H1 (cell line): ENCODE results near the gene ZYX. TPM values are rescaled to one million over a fixed set of nuclear protein-coding genes. Genes with fewer than 3 reads are reported as not detected.

Experiments used
- CTCF ChIA-PET: fragments of 300-600 bp; sonication (Branson Sonifier 250); formaldehyde crosslinking; loops from one replicate; lab custom pipeline; 2021; ENCODE audit not compliant: partially characterized antibody; lab: Charles Lee
- POLR2A ChIA-PET: fragments of 300-600 bp; sonication (Branson Sonifier 250); formaldehyde crosslinking; loops from one replicate; lab custom pipeline; 2021; ENCODE audit warnings: inconsistent platforms; ENCODE audit not compliant: partially characterized antibody; lab: Charles Lee
- DNase-seq, 2 experiments: peaks; one replicate each; pipeline versions ENCODE4 v3.0.0 to v3.0.0-alpha.2; 2010 to 2022; ENCODE audit warnings: low spot score in 2 of 2, low read depth in 1 of 2, mixed read lengths in 1 of 2
- FAIRE-seq: peaks from 2 replicates; lab custom pipeline; 2011; peaks lifted over from hg19 to GRCh38; lab: Jason Lieb, UNC
- H2AFZ ChIP-seq: 2 replicates; pipeline ENCODE4 v1.8.1; 2012; ENCODE audit warnings: low read length, inconsistent platforms
- H2AK5ac ChIP-seq: 2 replicates; pipeline ENCODE4 v1.6.1; 2013; ENCODE audit warnings: low read depth, low read length
- H2BK120ac ChIP-seq: replicated peaks from 2 replicates; pipeline ENCODE3; 2013; ENCODE audit warnings: low read depth, low read length, inconsistent platforms
- H2BK12ac ChIP-seq: 2 replicates; pipeline ENCODE4 v1.6.1; 2013; ENCODE audit warnings: low read depth, low read length
- H2BK15ac ChIP-seq: 2 replicates; pipeline ENCODE4 v1.6.1; 2013; ENCODE audit warnings: low read length
- H2BK20ac ChIP-seq: 2 replicates; pipeline ENCODE4 v1.6.1; 2013; ENCODE audit warnings: low read length
- H2BK5ac ChIP-seq: 2 replicates; pipeline ENCODE4 v1.6.1; 2013; ENCODE audit warnings: low read depth, low read length
- H3K14ac ChIP-seq: 2 replicates; pipeline ENCODE4 v1.6.1; 2013; ENCODE audit warnings: inconsistent platforms; ENCODE audit not compliant: insufficient read length
- H3K18ac ChIP-seq: 2 replicates; pipeline ENCODE4 v1.6.1; 2013; ENCODE audit warnings: low read length; ENCODE audit errors: extremely low read depth
- H3K23ac ChIP-seq: 2 replicates; pipeline ENCODE4 v1.6.1; 2013; ENCODE audit warnings: inconsistent platforms; ENCODE audit not compliant: insufficient read length
- H3K23me2 ChIP-seq: 2 replicates; pipeline ENCODE4 v1.6.1; 2013; ENCODE audit warnings: low read depth, low read length
- H3K27ac ChIP-seq: 2 replicates; pipeline ENCODE4 v1.6.1; 2011; ENCODE audit warnings: low read depth, low read length, inconsistent platforms
- H3K27me3 ChIP-seq, 4 experiments: replicated peaks in 1 of 4; 1 replicate in 1 of 4; 2 replicates in 3 of 4; pipeline versions ENCODE4 v1.6.1 to v1.8.1; 2011 to 2013; ENCODE audit warnings: low read length in 3 of 4, mild to moderate bottlenecking in 3 of 4, inconsistent platforms in 2 of 4, mixed read lengths in 2 of 4, moderate library complexity in 1 of 4; ENCODE audit not compliant: control insufficient read depth in 3 of 4, insufficient read depth in 3 of 4; ENCODE audit errors: extremely low read depth in 1 of 4
- H3K36me3 ChIP-seq, 4 experiments: 2 replicates each; pipeline versions ENCODE4 v1.6.1 to v1.8.1; 2011 to 2013; ENCODE audit warnings: mild to moderate bottlenecking in 4 of 4, low read length in 3 of 4, moderate library complexity in 2 of 4, control low read depth in 1 of 4, inconsistent platforms in 1 of 4; ENCODE audit not compliant: insufficient read depth in 4 of 4, control insufficient read depth in 2 of 4
- H3K4ac ChIP-seq: replicated peaks from 2 replicates; pipeline ENCODE3; 2013; ENCODE audit warnings: low read length, low read depth, mixed read lengths, inconsistent platforms; ENCODE audit not compliant: insufficient read length
- H3K4me1 ChIP-seq, 4 experiments: replicated peaks in 1 of 4; 1 replicate in 1 of 4; 2 replicates in 3 of 4; pipeline versions ENCODE4 v1.6.1 to v1.8.1; 2011 to 2013; ENCODE audit warnings: low read length in 3 of 4, inconsistent platforms in 2 of 4, mixed read lengths in 1 of 4; ENCODE audit not compliant: insufficient read depth in 4 of 4, control insufficient read depth in 3 of 4
- H3K4me2 ChIP-seq, 2 experiments: 2 replicates each; pipeline versions ENCODE4 v1.6.1 to v1.8.1; 2011 to 2013; ENCODE audit warnings: low read depth in 2 of 2, low read length in 2 of 2, control low read depth in 1 of 2, inconsistent platforms in 1 of 2, mild to moderate bottlenecking in 1 of 2; ENCODE audit not compliant: insufficient read depth in 1 of 2
- H3K4me3 ChIP-seq, 4 experiments: fragments of 200-600, 300-600 bp in 1 of 4; sonication (generic), shearing (Covaris generic), sonication (Bioruptor Twin) in 1 of 4; 2 replicates each; pipeline versions ENCODE4 v1.5.1 to v1.8.1; 2011 to 2016; ENCODE audit warnings: low read length in 4 of 4, low read depth in 3 of 4, control low read depth in 2 of 4, inconsistent platforms in 2 of 4, mild to moderate bottlenecking in 2 of 4, mixed read lengths in 1 of 4, moderate library complexity in 1 of 4; ENCODE audit not compliant: insufficient read depth in 2 of 4; ENCODE audit errors: extremely low read depth in 1 of 4
- H3K56ac ChIP-seq: replicated peaks from 2 replicates; pipeline ENCODE3; 2013; ENCODE audit warnings: low read depth, mild to moderate bottlenecking, mixed read lengths, low read length, inconsistent platforms; ENCODE audit not compliant: insufficient read length
- H3K79me1 ChIP-seq: 2 replicates; pipeline ENCODE4 v1.6.1; 2013; ENCODE audit warnings: low read depth, low read length, control low read depth
- H3K79me2 ChIP-seq, 2 experiments: 2 replicates each; pipeline versions ENCODE4 v1.6.1 to v1.8.1; 2012 to 2013; ENCODE audit warnings: low read length in 2 of 2, mild to moderate bottlenecking in 2 of 2, inconsistent platforms in 1 of 2; ENCODE audit not compliant: insufficient read depth in 2 of 2, control insufficient read depth in 1 of 2
- H3K9ac ChIP-seq, 4 experiments: replicated peaks in 1 of 4; 1 replicate in 1 of 4; 2 replicates in 3 of 4; pipeline versions ENCODE4 v1.6.1 to v1.8.1; 2011 to 2013; ENCODE audit warnings: low read depth in 3 of 4, low read length in 3 of 4, control low read depth in 2 of 4, mild to moderate bottlenecking in 2 of 4, moderate library complexity in 2 of 4, inconsistent platforms in 1 of 4; ENCODE audit errors: extremely low read depth in 1 of 4
- H3K9me3 ChIP-seq, 2 experiments: 2 replicates each; pipeline versions ENCODE4 v1.6.1 to v1.8.1; 2012 to 2013; ENCODE audit warnings: mild to moderate bottlenecking in 2 of 2, moderate library complexity in 2 of 2, control low read depth in 1 of 2, inconsistent platforms in 1 of 2, low read depth in 1 of 2, low read length in 1 of 2, mixed read lengths in 1 of 2; ENCODE audit not compliant: insufficient read depth in 2 of 2
- H4K20me1 ChIP-seq, 2 experiments: replicated peaks in 1 of 2; 2 replicates each; pipeline versions ENCODE3 to v1.8.1; 2011 to 2013; ENCODE audit warnings: inconsistent platforms in 2 of 2, low read length in 2 of 2, mild to moderate bottlenecking in 1 of 2; ENCODE audit not compliant: insufficient read depth in 2 of 2, control insufficient read depth in 1 of 2
- H4K5ac ChIP-seq: 2 replicates; pipeline ENCODE4 v1.6.1; 2013; ENCODE audit warnings: low read length, low read depth, mixed read lengths, inconsistent platforms; ENCODE audit not compliant: insufficient read length
- H4K8ac ChIP-seq: 2 replicates; pipeline ENCODE4 v1.8.0; 2013; ENCODE audit warnings: mild to moderate bottlenecking, moderate library complexity, low read length, inconsistent platforms; ENCODE audit not compliant: insufficient read depth; ENCODE audit errors: extremely low read depth
- H4K91ac ChIP-seq: replicated peaks from 2 replicates; pipeline ENCODE3; 2013; ENCODE audit warnings: low read length, mixed read lengths, inconsistent platforms; ENCODE audit not compliant: insufficient read length
- CEBPB ChIP-seq: IDR thresholded peaks from 2 replicates; pipeline ENCODE4 v1.6.1; 2012; ENCODE audit warnings: low read depth, low read length
- MAX ChIP-seq: IDR thresholded peaks from 2 replicates; pipeline ENCODE4 v1.6.1; 2012; ENCODE audit warnings: inconsistent platforms
- SIX5 ChIP-seq: IDR thresholded peaks from 2 replicates; pipeline ENCODE4 v1.6.1; 2011; ENCODE audit warnings: mild to moderate bottlenecking, low read depth, low read length
- WGBS, 2 experiments: shearing (Covaris generic) in 1 of 2; methylation state at CpG; one replicate each; pipeline versions ENCODE4 v1.1.6 to v1.1.7; 2013 to 2015; ENCODE audit warnings: low lambda C conversion rate in 2 of 2, mixed read lengths in 2 of 2, inconsistent platforms in 1 of 2, low coverage in 1 of 2, missing lambda C conversion rate in 1 of 2; ENCODE audit not compliant: insufficient replicate concordance in 2 of 2, insufficient coverage in 1 of 2, insufficient read length in 1 of 2; ENCODE audit errors: extremely low coverage in 1 of 2, missing lambda C conversion rate in 1 of 2; 5-methylcytosine and 5-hydroxymethylcytosine counted together
- polyA plus RNA-seq, 7 experiments: library from polyadenylated mRNA; depleted of rRNA in 3 of 7; stranded (reverse) in 5 of 7; unstranded in 2 of 7; fragments of >200 nt in 5 of 7; fragments of 200-250 nt in 2 of 7; gene quantifications; 1 replicate in 5 of 7; 2 replicates in 1 of 7; 4 replicates in 1 of 7; pipeline versions ENCODE4 v1.2.1 to v1.2.3, GENCODE V29; 2011 to 2013; ENCODE audit warnings: missing spikeins in 2 of 7, mixed read lengths in 2 of 7
- total RNA-seq: library from RNA; stranded (reverse); fragmentation: NEBNext Ultra II Directional; extraction: Animal tissue kit (Norgen Biotek cat#: 25700); gene quantifications from 2 replicates; pipeline ENCODE4 v1.2.1, GENCODE V29; 2021

ZYX gene
- total and polyA plus RNA-seq, 2 of the 8 experiments (the other 6 are each of a cell fraction or from before 2014, with no cell fraction given), result 40.6 to 159 TPM

- H3K18ac ChIP-seq, result peak overlapping the region; percentile 74; the same call in 1 of the 2 replicates
- 0 out of 2 replicates have a peak overlapping the region, but pooled peaks have one; percentile 75 for H2BK12ac ChIP-seq
- H2AFZ ChIP-seq, result no peak overlapping the region
- no peak overlapping the region for H3K27ac ChIP-seq
- 0 out of 2 replicates have a peak overlapping the region, but pooled peaks have one; percentile 72 for H2BK5ac ChIP-seq
- H2AK5ac ChIP-seq, result peak overlapping the region; percentile 97; the same call in 1 of the 2 replicates
- WGBS, 2 experiments, result 75% methylated on average over 1 of the region's 1 CpG; no CpG with 5 or more reads in 1 of the 2 experiments
- peaks cover 1% of the 10 kb centered on the region for H3K23me2 ChIP-seq
- H3K4me1 ChIP-seq, result peaks cover 6 to 22% (median 14%) of the 10 kb centered on the region in 4 experiments; a peak in 5 of 7 replicates
- no peak overlapping the region for H3K9ac ChIP-seq
- no peak overlapping the region for H4K91ac ChIP-seq
- H3K4me2 ChIP-seq, result peak overlapping the region in 1 of 2 experiments; percentile 24; a peak in 1 of 4 replicates
- ChIA-PET CTCF (interaction anchor here (0.8 to 17.5 kb wide), 7 partner anchors 11 to 63 kb away, joined by 3 to 359 read pairs (median 7); partner anchors contain the start of gene EPHA1), POLR2A (interaction anchor here (1.2 to 19.0 kb wide), 3 partner anchors 10 to 31 kb away, joined by 5 to 518 read pairs (median 233); partner anchors contain the start of genes EPHA1 and ZYX)
- no peaks in the 10 kb centered on the region for H3K79me2 ChIP-seq
- H4K8ac ChIP-seq, result no peak overlapping the region
- H2BK120ac ChIP-seq, result no peak overlapping the region
- H3K27me3 ChIP-seq, result peaks cover 0 to 9% (median 6%) of the 10 kb centered on the region in 4 experiments; a peak in 4 of 7 replicates
- no peaks in the 10 kb centered on the region for H4K20me1 ChIP-seq
- FAIRE-seq (no peak), DNase-seq (no peak)
- H3K56ac ChIP-seq, result no peak overlapping the region
- H3K4ac ChIP-seq, result no peak overlapping the region
- H3K4me3 ChIP-seq, result no peak overlapping the region
- H3K36me3 ChIP-seq, result no peaks in the 10 kb centered on the region
- TF ChIP-seq CEBPB, result no peak
- TF ChIP-seq SIX5, result no peak
- 0 out of 2 replicates have a peak, but pooled peaks have one; percentile 8 for TF ChIP-seq MAX
- no peak overlapping the region for H3K14ac ChIP-seq
- H3K23ac ChIP-seq, result no peak overlapping the region
- H2BK15ac ChIP-seq, result 0 out of 2 replicates have a peak overlapping the region, but pooled peaks have one; percentile 32
- H3K79me1 ChIP-seq, result no peaks in the 10 kb centered on the region
- no peak overlapping the region for H4K5ac ChIP-seq
- peak overlapping the region; percentile 4; the same call in 1 of the 2 replicates for H2BK20ac ChIP-seq
- H3K9me3 ChIP-seq, result no peaks in the 10 kb centered on the region
Observed at GRCh38 chr7:143368387-143368786, 12.8 kb upstream of the ZYX start.
